Measurements from ENCODE around the gene CXCL1.
A peak's percentile ranks its signal among the peaks of the same experiment; 100 is the strongest.

The CXCL1 gene

GRCh38 chr4:73871511-73872310 lies 2.5 kb downstream of the CXCL1 start:
- Histone ChIP-seq H3K27ac (ENCODE audit: insufficient read depth in 1 of 2, low read depth in 1 of 2, low read length in 2 of 2, poor library complexity in 1 of 2, severe bottlenecking in 2 of 2) (no peak overlapping the region), H3K4me1 (ENCODE audit: control extremely low read depth in 1 of 4, control insufficient read depth in 4 of 4, insufficient read depth in 4 of 4, low read length in 3 of 4) (peaks cover 8 to 25% (median 17%) of the 10 kb centered on the region in 4 experiments), H3K36me3 (ENCODE audit: control insufficient read depth in 4 of 4, insufficient read depth in 4 of 4, low read length in 3 of 4) (no peaks in the 10 kb centered on the region), H3K27me3 (replicated peaks in 2 of 5; ENCODE audit: control insufficient read depth in 4 of 5, insufficient read depth in 5 of 5, low read length in 4 of 5) (peaks cover 0 to 8% (median 0%) of the 10 kb centered on the region in 5 experiments), H3K9me3 (ENCODE audit: control extremely low read depth in 1 of 5, control insufficient read depth in 4 of 5, insufficient read depth in 2 of 5, low read depth in 1 of 5, low read length in 4 of 5) (no peaks in the 10 kb centered on the region), H3K4me3 (ENCODE audit: control insufficient read depth in 1 of 7, extremely low read depth in 1 of 7, insufficient read depth in 4 of 7, low read depth in 2 of 7, low read length in 6 of 7) (no peak overlapping the region)
- POLR2A ChIA-PET = no interaction called here
- DNase-seq = no peak
- 96% methylated on average over 5 of the region's 6 CpGs for WGBS (ENCODE audit: insufficient coverage)
- CTCF ChIA-PET = interaction anchor here (0.7 to 1.3 kb wide), 3 partner anchors 9 to 239 kb away, joined by 3 read pairs; no protein-coding TSS in a partner anchor

DNA sequence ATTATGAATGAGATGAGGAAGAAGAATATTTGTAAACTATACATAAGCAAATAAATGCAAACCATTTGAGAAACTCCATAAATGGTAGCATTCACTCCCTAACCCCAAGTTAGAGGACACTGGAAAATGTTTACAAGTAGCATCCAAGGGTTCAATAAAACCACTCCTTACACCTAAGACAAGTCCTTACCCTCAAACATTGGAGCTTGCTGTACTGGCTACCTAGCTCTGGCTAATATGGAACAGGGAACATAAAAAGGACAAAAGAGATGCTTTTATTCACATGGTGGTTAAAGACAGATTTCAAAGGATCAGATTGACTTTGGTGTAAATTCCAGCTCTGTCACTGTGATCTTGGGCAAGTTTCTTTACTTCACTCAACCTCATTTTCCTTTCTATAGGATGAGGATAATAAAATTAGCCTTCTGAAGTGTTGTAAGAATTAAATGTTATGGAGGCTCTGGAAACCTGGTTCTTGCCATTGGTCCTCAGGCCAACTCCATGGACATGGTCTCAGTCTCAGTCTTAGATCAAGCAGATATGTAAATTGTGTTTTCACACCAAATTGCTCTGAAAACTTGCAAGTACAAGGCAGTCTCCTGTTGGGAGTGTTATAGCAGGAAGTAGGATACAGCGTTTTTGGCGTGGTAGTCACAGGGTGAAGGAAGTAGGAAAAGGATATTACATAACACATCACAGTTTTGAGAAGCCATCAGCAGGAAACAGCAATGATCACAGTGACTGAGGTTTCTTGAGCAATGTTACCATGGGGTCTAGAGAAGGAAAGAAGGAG lies 3.3 kb downstream of the CXCL1 start:
- H3K27me3 ChIP-seq (replicated peaks in 2 of 5; ENCODE audit: control insufficient read depth in 4 of 5, insufficient read depth in 5 of 5, low read length in 4 of 5) = peaks cover 0 to 8% (median 0%) of the 10 kb centered on the region in 5 experiments
- H3K9me3 ChIP-seq (ENCODE audit: control extremely low read depth in 1 of 5, control insufficient read depth in 4 of 5, insufficient read depth in 2 of 5, low read depth in 1 of 5, low read length in 4 of 5) = no peaks in the 10 kb centered on the region
- ChIA-PET CTCF (interaction anchor here (0.7 to 1.3 kb wide), 4 partner anchors 9 to 238 kb away, joined by 3 read pairs; no protein-coding TSS in a partner anchor), POLR2A (no interaction called here)
- peaks cover 8 to 25% (median 17%) of the 10 kb centered on the region in 4 experiments for H3K4me1 ChIP-seq (ENCODE audit: control extremely low read depth in 1 of 4, control insufficient read depth in 4 of 4, insufficient read depth in 4 of 4, low read length in 3 of 4)
- H3K27ac ChIP-seq (ENCODE audit: insufficient read depth in 1 of 2, low read depth in 1 of 2, low read length in 2 of 2, poor library complexity in 1 of 2, severe bottlenecking in 2 of 2) = no peak overlapping the region
- H3K36me3 ChIP-seq (ENCODE audit: control insufficient read depth in 4 of 4, insufficient read depth in 4 of 4, low read length in 3 of 4) = no peaks in the 10 kb centered on the region
- peak; percentile 29 to 60 (median 52) for DNase-seq
- H3K4me3 ChIP-seq (ENCODE audit: control insufficient read depth in 1 of 7, extremely low read depth in 1 of 7, insufficient read depth in 4 of 7, low read depth in 2 of 7, low read length in 6 of 7) = no peak overlapping the region
- WGBS (ENCODE audit: insufficient coverage) = no CpG with 5 or more reads among the region's 2 CpGs

DNA sequence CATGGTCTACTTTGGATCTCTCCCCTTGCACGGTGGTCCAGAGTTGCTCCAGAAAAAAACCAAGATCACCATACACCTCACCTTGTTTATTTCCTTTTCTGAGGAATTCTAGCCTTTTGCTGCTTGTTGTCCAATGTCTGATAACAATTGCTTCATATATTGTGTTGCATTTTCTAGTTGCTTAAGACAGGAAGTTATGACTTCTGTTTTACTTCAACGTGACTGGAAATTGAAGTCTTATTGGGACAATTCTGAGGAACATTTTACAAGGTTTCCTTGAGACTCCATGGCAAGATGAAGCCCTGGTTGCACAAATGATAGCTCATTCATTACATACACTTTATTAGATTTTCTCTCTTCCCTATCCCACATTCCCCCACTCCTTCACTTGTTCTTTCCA lies 5.2 kb downstream of the CXCL1 start:
- Histone ChIP-seq H3K4me1 (ENCODE audit: control extremely low read depth in 1 of 4, control insufficient read depth in 4 of 4, insufficient read depth in 4 of 4, low read length in 3 of 4) (peaks cover 8 to 17% (median 12%) of the 10 kb centered on the region in 4 experiments), H3K4me3 (ENCODE audit: control insufficient read depth in 1 of 7, extremely low read depth in 1 of 7, insufficient read depth in 4 of 7, low read depth in 2 of 7, low read length in 6 of 7) (no peak overlapping the region), H3K9me3 (ENCODE audit: control extremely low read depth in 1 of 5, control insufficient read depth in 4 of 5, insufficient read depth in 2 of 5, low read depth in 1 of 5, low read length in 4 of 5) (no peaks in the 10 kb centered on the region), H3K27me3 (replicated peaks in 2 of 5; ENCODE audit: control insufficient read depth in 4 of 5, insufficient read depth in 5 of 5, low read length in 4 of 5) (peaks cover 0 to 8% (median 0%) of the 10 kb centered on the region in 5 experiments), H3K36me3 (ENCODE audit: control insufficient read depth in 4 of 4, insufficient read depth in 4 of 4, low read length in 3 of 4) (no peaks in the 10 kb centered on the region), H3K27ac (ENCODE audit: insufficient read depth in 1 of 2, low read depth in 1 of 2, low read length in 2 of 2, poor library complexity in 1 of 2, severe bottlenecking in 2 of 2) (no peak overlapping the region)
- no peak for DNase-seq
- CTCF ChIA-PET = no interaction called here
- WGBS (ENCODE audit: insufficient coverage) = 80% methylated on average over 1 of the region's 2 CpGs
- POLR2A ChIA-PET = no interaction called here

GRCh38 chr4:73875401-73875800 lies 6.2 kb downstream of the CXCL1 start:
- CTCF ChIA-PET = interaction anchor here (0.7 kb wide), 2 partner anchors 11 to 259 kb away, joined by 3 read pairs; no protein-coding TSS in a partner anchor
- no peak for DNase-seq
- Histone ChIP-seq H3K4me3 (ENCODE audit: control insufficient read depth in 1 of 7, extremely low read depth in 1 of 7, insufficient read depth in 4 of 7, low read depth in 2 of 7, low read length in 6 of 7) (no peak overlapping the region), H3K4me1 (ENCODE audit: control extremely low read depth in 1 of 4, control insufficient read depth in 4 of 4, insufficient read depth in 4 of 4, low read length in 3 of 4) (peaks cover 7 to 10% (median 8%) of the 10 kb centered on the region in 4 experiments), H3K36me3 (ENCODE audit: control insufficient read depth in 4 of 4, insufficient read depth in 4 of 4, low read length in 3 of 4) (no peaks in the 10 kb centered on the region), H3K27me3 (replicated peaks in 2 of 5; ENCODE audit: control insufficient read depth in 4 of 5, insufficient read depth in 5 of 5, low read length in 4 of 5) (no peaks in the 10 kb centered on the region), H3K9me3 (ENCODE audit: control extremely low read depth in 1 of 5, control insufficient read depth in 4 of 5, insufficient read depth in 2 of 5, low read depth in 1 of 5, low read length in 4 of 5) (no peaks in the 10 kb centered on the region), H3K27ac (ENCODE audit: insufficient read depth in 1 of 2, low read depth in 1 of 2, low read length in 2 of 2, poor library complexity in 1 of 2, severe bottlenecking in 2 of 2) (no peak overlapping the region)
- WGBS (ENCODE audit: insufficient coverage) = no CpG with 5 or more reads among the region's 1 CpG
- POLR2A ChIA-PET = no interaction called here

DNA sequence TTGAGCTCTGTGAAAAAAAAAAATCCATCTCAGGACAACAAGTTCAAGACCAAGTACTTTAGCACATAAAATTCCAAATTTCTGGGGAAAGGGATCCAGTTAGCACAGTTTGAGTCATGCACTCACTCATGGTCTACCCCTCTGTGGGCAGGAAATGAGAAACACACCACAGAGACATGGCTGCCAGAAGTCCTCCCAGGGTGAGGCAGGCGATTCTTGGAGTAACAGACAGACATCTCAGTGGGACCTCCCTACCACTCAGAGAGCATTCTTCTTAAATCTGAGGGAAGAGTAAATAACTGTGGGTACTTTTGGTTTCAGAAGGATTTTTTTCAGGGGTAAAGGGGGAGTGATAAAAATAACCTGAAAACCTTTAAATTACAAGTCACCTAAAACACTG lies 14.1 kb downstream of the CXCL1 start:
- H3K27me3 ChIP-seq (replicated peaks in 2 of 5; ENCODE audit: control insufficient read depth in 4 of 5, insufficient read depth in 5 of 5, low read length in 4 of 5) = no peaks in the 10 kb centered on the region
- no peak overlapping the region for H3K27ac ChIP-seq (ENCODE audit: insufficient read depth in 1 of 2, low read depth in 1 of 2, low read length in 2 of 2, poor library complexity in 1 of 2, severe bottlenecking in 2 of 2)
- H3K4me3 ChIP-seq (ENCODE audit: control insufficient read depth in 1 of 7, extremely low read depth in 1 of 7, insufficient read depth in 4 of 7, low read depth in 2 of 7, low read length in 6 of 7) = no peak overlapping the region
- no peaks in the 10 kb centered on the region for H3K36me3 ChIP-seq (ENCODE audit: control insufficient read depth in 4 of 4, insufficient read depth in 4 of 4, low read length in 3 of 4)
- no peaks in the 10 kb centered on the region for H3K9me3 ChIP-seq (ENCODE audit: control extremely low read depth in 1 of 5, control insufficient read depth in 4 of 5, insufficient read depth in 2 of 5, low read depth in 1 of 5, low read length in 4 of 5)
- WGBS (ENCODE audit: insufficient coverage) = 33% methylated on average over 1 of the region's 1 CpG
- POLR2A ChIA-PET = no interaction called here
- peak in 2 of 3 donors; percentile 58 to 72 for DNase-seq
- peaks cover 0 to 6% (median 3%) of the 10 kb centered on the region in 4 experiments for H3K4me1 ChIP-seq (ENCODE audit: control extremely low read depth in 1 of 4, control insufficient read depth in 4 of 4, insufficient read depth in 4 of 4, low read length in 3 of 4)
- CTCF ChIA-PET = no interaction called here

GRCh38 chr4:73885574-73886267 lies 16.5 kb downstream of the CXCL1 start:
- H3K4me1 ChIP-seq (ENCODE audit: control extremely low read depth in 1 of 4, control insufficient read depth in 4 of 4, insufficient read depth in 4 of 4, low read length in 3 of 4) = peaks cover 0 to 6% (median 3%) of the 10 kb centered on the region in 4 experiments
- H3K4me3 ChIP-seq (ENCODE audit: control insufficient read depth in 1 of 7, extremely low read depth in 1 of 7, insufficient read depth in 4 of 7, low read depth in 2 of 7, low read length in 6 of 7) = no peak overlapping the region
- ChIA-PET CTCF (no interaction called here), POLR2A (no interaction called here)
- no peaks in the 10 kb centered on the region for H3K36me3 ChIP-seq (ENCODE audit: control insufficient read depth in 4 of 4, insufficient read depth in 4 of 4, low read length in 3 of 4)
- H3K27me3 ChIP-seq (replicated peaks in 2 of 5; ENCODE audit: control insufficient read depth in 4 of 5, insufficient read depth in 5 of 5, low read length in 4 of 5) = no peaks in the 10 kb centered on the region
- no peaks in the 10 kb centered on the region for H3K9me3 ChIP-seq (ENCODE audit: control extremely low read depth in 1 of 5, control insufficient read depth in 4 of 5, insufficient read depth in 2 of 5, low read depth in 1 of 5, low read length in 4 of 5)
- no peak for DNase-seq
- no peak overlapping the region for H3K27ac ChIP-seq (ENCODE audit: insufficient read depth in 1 of 2, low read depth in 1 of 2, low read length in 2 of 2, poor library complexity in 1 of 2, severe bottlenecking in 2 of 2)
- 91% methylated on average over 2 of the region's 4 CpGs for WGBS (ENCODE audit: insufficient coverage)
